ENCODE results near the gene SMC1B. TPM values are rescaled to one million over a fixed set of nuclear protein-coding genes. Genes with fewer than 3 reads are reported as not detected.

SMC1B gene
- total and polyA plus RNA-seq, 2 experiments from 2014 or later = 0.10 TPM; not detected in 1

GRCh38 chr22:45399712-45400445 lies 13.5 kb downstream of the SMC1B start:
- no peaks in the 10 kb centered on the region for H3K4me1 ChIP-seq (ENCODE audit: insufficient read depth)
- H3K9me2 ChIP-seq (replicated peaks; ENCODE audit: insufficient read depth) = no peaks in the 10 kb centered on the region
- no peaks in the 10 kb centered on the region for H3K27me3 ChIP-seq
- H4K20me1 ChIP-seq (ENCODE audit: insufficient read depth, poor library complexity, severe bottlenecking) = no peaks in the 10 kb centered on the region
- H3K79me2 ChIP-seq = no peaks in the 10 kb centered on the region
- 83% methylated on average over 5 of the region's 5 CpGs for WGBS (ENCODE audit: low lambda C conversion rate, missing lambda C conversion rate)
- no peaks in the 10 kb centered on the region for H3K9me3 ChIP-seq (ENCODE audit: low read depth)
- DNase-seq (ENCODE audit: low spot score) = no peak
- no peaks in the 10 kb centered on the region for H3K36me3 ChIP-seq (replicated peaks; ENCODE audit: insufficient read depth, low read depth)
- no peak overlapping the region for H3K4me2 ChIP-seq
- no peak overlapping the region for H3K4me3 ChIP-seq
- no peak overlapping the region for H3K27ac ChIP-seq
- no peak for TF ChIP-seq EZH2 (IDR thresholded peaks at IDR 0.05; ENCODE audit: borderline replicate concordance)
- TF ChIP-seq, protein P1, sequence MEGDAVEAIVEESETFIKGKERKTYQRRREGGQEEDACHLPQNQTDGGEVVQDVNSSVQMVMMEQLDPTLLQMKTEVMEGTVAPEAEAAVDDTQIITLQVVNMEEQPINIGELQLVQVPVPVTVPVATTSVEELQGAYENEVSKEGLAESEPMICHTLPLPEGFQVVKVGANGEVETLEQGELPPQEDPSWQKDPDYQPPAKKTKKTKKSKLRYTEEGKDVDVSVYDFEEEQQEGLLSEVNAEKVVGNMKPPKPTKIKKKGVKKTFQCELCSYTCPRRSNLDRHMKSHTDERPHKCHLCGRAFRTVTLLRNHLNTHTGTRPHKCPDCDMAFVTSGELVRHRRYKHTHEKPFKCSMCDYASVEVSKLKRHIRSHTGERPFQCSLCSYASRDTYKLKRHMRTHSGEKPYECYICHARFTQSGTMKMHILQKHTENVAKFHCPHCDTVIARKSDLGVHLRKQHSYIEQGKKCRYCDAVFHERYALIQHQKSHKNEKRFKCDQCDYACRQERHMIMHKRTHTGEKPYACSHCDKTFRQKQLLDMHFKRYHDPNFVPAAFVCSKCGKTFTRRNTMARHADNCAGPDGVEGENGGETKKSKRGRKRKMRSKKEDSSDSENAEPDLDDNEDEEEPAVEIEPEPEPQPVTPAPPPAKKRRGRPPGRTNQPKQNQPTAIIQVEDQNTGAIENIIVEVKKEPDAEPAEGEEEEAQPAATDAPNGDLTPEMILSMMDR (IDR thresholded peaks at IDR 0.05; ENCODE audit: poor library complexity) = no peak
- TF ChIP-seq EZH2phosphoT487 (IDR thresholded peaks at IDR 0.05; ENCODE audit: low read depth, severe bottlenecking, unreplicated experiment) = no peak
- no peak overlapping the region for H2AFZ ChIP-seq

GRCh38 chr22:45398214-45398613 lies 15.2 kb downstream of the SMC1B start:
- H3K4me2 ChIP-seq = no peak overlapping the region
- WGBS (ENCODE audit: low lambda C conversion rate, missing lambda C conversion rate) = 92% methylated on average over 13 of the region's 13 CpGs
- no peaks in the 10 kb centered on the region for H3K36me3 ChIP-seq (replicated peaks; ENCODE audit: insufficient read depth, low read depth)
- no peaks in the 10 kb centered on the region for H3K27me3 ChIP-seq
- TF ChIP-seq EZH2phosphoT487 (IDR thresholded peaks at IDR 0.05; ENCODE audit: low read depth, severe bottlenecking, unreplicated experiment) (no peak), EZH2 (IDR thresholded peaks at IDR 0.05; ENCODE audit: borderline replicate concordance) (no peak)
- TF ChIP-seq, protein P1 (IDR thresholded peaks at IDR 0.05; ENCODE audit: poor library complexity) = no peak
- no peak for DNase-seq (ENCODE audit: low spot score)
- no peaks in the 10 kb centered on the region for H3K4me1 ChIP-seq (ENCODE audit: insufficient read depth)
- no peaks in the 10 kb centered on the region for H3K79me2 ChIP-seq
- no peaks in the 10 kb centered on the region for H4K20me1 ChIP-seq (ENCODE audit: insufficient read depth, poor library complexity, severe bottlenecking)
- H3K9me3 ChIP-seq (ENCODE audit: low read depth) = no peaks in the 10 kb centered on the region
- H3K4me3 ChIP-seq = no peak overlapping the region
- no peak overlapping the region for H3K27ac ChIP-seq
- no peaks in the 10 kb centered on the region for H3K9me2 ChIP-seq (replicated peaks; ENCODE audit: insufficient read depth)
- no peak overlapping the region for H2AFZ ChIP-seq

DNA sequence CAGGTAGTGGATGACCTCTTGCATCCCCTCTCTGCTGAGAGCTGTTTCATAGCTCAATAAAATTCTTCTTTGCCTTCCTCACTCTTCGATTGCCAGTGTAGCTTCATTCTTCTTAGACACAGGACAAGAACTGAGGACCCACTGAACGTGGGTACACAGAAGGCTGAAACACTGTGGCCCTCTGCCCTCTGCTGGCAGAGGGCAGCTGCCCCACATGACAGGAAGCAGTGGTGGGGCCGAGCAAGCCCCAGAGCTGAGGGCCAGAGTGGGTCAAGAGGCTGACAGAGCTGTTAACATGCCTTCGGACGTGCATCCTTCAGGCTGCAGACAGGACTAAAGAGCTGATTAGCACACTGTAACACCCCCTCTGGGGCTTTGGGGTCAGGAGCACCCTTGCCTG lies 15.6 kb downstream of the SMC1B start:
- Histone ChIP-seq H3K9me3 (ENCODE audit: low read depth) (no peaks in the 10 kb centered on the region), H3K4me3 (no peak overlapping the region), H3K9me2 (replicated peaks; ENCODE audit: insufficient read depth) (no peaks in the 10 kb centered on the region), H3K79me2 (no peaks in the 10 kb centered on the region), H3K27me3 (no peaks in the 10 kb centered on the region), H4K20me1 (ENCODE audit: insufficient read depth, poor library complexity, severe bottlenecking) (no peaks in the 10 kb centered on the region), H3K36me3 (replicated peaks; ENCODE audit: insufficient read depth, low read depth) (no peaks in the 10 kb centered on the region), H3K4me1 (ENCODE audit: insufficient read depth) (no peaks in the 10 kb centered on the region), H3K27ac (no peak overlapping the region), H3K4me2 (no peak overlapping the region), H2AFZ (no peak overlapping the region)
- TF ChIP-seq, protein P1 (IDR thresholded peaks at IDR 0.05; ENCODE audit: poor library complexity) = peak; percentile 20
- no peak for TF ChIP-seq EZH2 (IDR thresholded peaks at IDR 0.05; ENCODE audit: borderline replicate concordance)
- WGBS (ENCODE audit: low lambda C conversion rate, missing lambda C conversion rate) = 68% methylated on average over 5 of the region's 5 CpGs
- DNase-seq (ENCODE audit: low spot score) = no peak

Measured in hepatocyte (in vitro differentiated cells).